Hepatocyte (in vitro differentiated cells): Measurements from ENCODE around the gene LRRFIP1. TPM values are rescaled to one million over a fixed set of nuclear protein-coding genes. Genes with fewer than 3 reads are reported as not detected.

ENCODE experiments used
- DNase-seq: peaks from one replicate; pipeline ENCODE4 v3.0.0-alpha.2; 2016; ENCODE audit warnings: low spot score
- H2AFZ ChIP-seq: fragments of 200-600 bp; sonication (generic); 2 replicates; pipeline ENCODE4 v1.6.0; 2016; ENCODE audit warnings: antibody characterized with exemption, mild to moderate bottlenecking
- H3K27ac ChIP-seq: fragments of 200-600 bp; sonication (generic); 2 replicates; pipeline ENCODE4 v1.5.1; 2016; ENCODE audit warnings: mild to moderate bottlenecking
- H3K27me3 ChIP-seq: fragments of 200-600 bp; sonication (generic); 2 replicates; pipeline ENCODE4 v1.6.1; 2016
- H3K36me3 ChIP-seq: fragments of 200-600 bp; sonication (generic); replicated peaks from 2 replicates; pipeline ENCODE4 v1.5.1; 2016; ENCODE audit warnings: low read depth; ENCODE audit not compliant: insufficient read depth
- H3K4me1 ChIP-seq: fragments of 200-600 bp; sonication (generic); 2 replicates; pipeline ENCODE4 v1.5.1; 2016; ENCODE audit warnings: mild to moderate bottlenecking, moderate library complexity; ENCODE audit not compliant: insufficient read depth
- H3K4me2 ChIP-seq: fragments of 200-600 bp; sonication (generic); 2 replicates; pipeline ENCODE4 v1.6.0; 2016
- H3K4me3 ChIP-seq: fragments of 200-600 bp; sonication (generic); 2 replicates; pipeline ENCODE4 v1.5.1; 2016; ENCODE audit warnings: mild to moderate bottlenecking
- H3K79me2 ChIP-seq: fragments of 200-600 bp; sonication (generic); 2 replicates; pipeline ENCODE4 v1.6.0; 2017; ENCODE audit warnings: mild to moderate bottlenecking
- H3K9me2 ChIP-seq: fragments of 200-600 bp; sonication (generic); replicated peaks from 2 replicates; pipeline ENCODE4 v1.6.0; 2017; ENCODE audit warnings: mild to moderate bottlenecking; ENCODE audit not compliant: insufficient read depth
- H3K9me3 ChIP-seq: fragments of 200-600 bp; sonication (generic); 2 replicates; pipeline ENCODE4 v1.5.1; 2016; ENCODE audit warnings: low read depth, mild to moderate bottlenecking
- H4K20me1 ChIP-seq: fragments of 200-600 bp; sonication (generic); 2 replicates; pipeline ENCODE4 v1.6.0; 2016; ENCODE audit warnings: mild to moderate bottlenecking; ENCODE audit not compliant: insufficient read depth, poor library complexity, severe bottlenecking
- EZH2 ChIP-seq: fragments of 200-600 bp; sonication (generic); IDR thresholded peaks from 2 replicates; pipeline ENCODE4 v1.6.1; 2016; ENCODE audit warnings: antibody characterized with exemption, mild to moderate bottlenecking, borderline replicate concordance
- EZH2phosphoT487 ChIP-seq: fragments of 200-600 bp; sonication (generic); IDR thresholded peaks from one replicate; pipeline ENCODE4 v1.6.1; 2018; ENCODE audit warnings: antibody characterized with exemption, mild to moderate bottlenecking, low read depth, moderate library complexity; ENCODE audit not compliant: unreplicated experiment, severe bottlenecking
- WGBS: methylation state at CpG from one replicate; pipeline ENCODE4 v1.1.6; 2016; ENCODE audit warnings: low lambda C conversion rate; ENCODE audit errors: missing lambda C conversion rate; 5-methylcytosine and 5-hydroxymethylcytosine counted together
- polyA plus RNA-seq: library from polyadenylated mRNA; unstranded; fragments of >200 nt; fragmentation: Nextera tagmentation; extraction: Ambion mirVana; gene quantifications from 2 replicates; pipeline ENCODE4 v1.2.1, GENCODE V29; 2016
- total RNA-seq: library from RNA; depleted of rRNA; stranded (reverse); fragments of >200 nt; gene quantifications from 2 replicates; pipeline ENCODE4 v1.2.3, GENCODE V29; 2014
- TF ChIP-seq, protein P1 (sequence below): fragments of 200-600 bp; sonication (generic); IDR thresholded peaks from 2 replicates; pipeline ENCODE4 v1.5.1; 2016; ENCODE audit warnings: antibody characterized with exemption, mild to moderate bottlenecking; ENCODE audit not compliant: poor library complexity

Gene LRRFIP1
- total and polyA plus RNA-seq, 2 experiments from 2014 or later: 42.7 to 64.1 TPM

DNA sequence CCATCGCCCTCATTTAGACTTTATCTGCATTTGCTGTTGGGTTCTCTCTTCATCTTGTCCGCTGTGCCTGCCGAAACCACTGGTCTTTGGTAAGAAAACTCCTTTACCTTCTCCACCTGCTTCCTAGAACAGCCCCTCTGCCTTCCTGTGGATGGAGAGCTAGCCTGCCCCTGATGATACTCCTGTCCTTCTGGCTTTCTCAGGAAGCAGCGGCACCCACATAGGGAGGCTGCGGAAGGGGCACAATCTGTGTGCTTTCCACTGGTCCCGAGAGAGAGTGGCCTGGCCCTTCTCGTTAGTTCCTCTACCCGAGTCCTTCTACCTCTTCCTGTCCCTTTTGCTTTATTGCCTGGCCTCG lies 90.9 kb downstream of the LRRFIP1 start:
- H3K36me3 ChIP-seq: no peaks in the 10 kb centered on the region
- WGBS: 92% methylated on average over 9 of the region's 9 CpGs
- no peak overlapping the region for H3K27ac ChIP-seq
- no peaks in the 10 kb centered on the region for H3K9me3 ChIP-seq
- peaks cover 16% of the 10 kb centered on the region for H3K4me1 ChIP-seq
- no peak overlapping the region for H2AFZ ChIP-seq
- no peaks in the 10 kb centered on the region for H3K27me3 ChIP-seq
- TF ChIP-seq EZH2 (no peak), EZH2phosphoT487 (no peak)
- TF ChIP-seq, protein P1, sequence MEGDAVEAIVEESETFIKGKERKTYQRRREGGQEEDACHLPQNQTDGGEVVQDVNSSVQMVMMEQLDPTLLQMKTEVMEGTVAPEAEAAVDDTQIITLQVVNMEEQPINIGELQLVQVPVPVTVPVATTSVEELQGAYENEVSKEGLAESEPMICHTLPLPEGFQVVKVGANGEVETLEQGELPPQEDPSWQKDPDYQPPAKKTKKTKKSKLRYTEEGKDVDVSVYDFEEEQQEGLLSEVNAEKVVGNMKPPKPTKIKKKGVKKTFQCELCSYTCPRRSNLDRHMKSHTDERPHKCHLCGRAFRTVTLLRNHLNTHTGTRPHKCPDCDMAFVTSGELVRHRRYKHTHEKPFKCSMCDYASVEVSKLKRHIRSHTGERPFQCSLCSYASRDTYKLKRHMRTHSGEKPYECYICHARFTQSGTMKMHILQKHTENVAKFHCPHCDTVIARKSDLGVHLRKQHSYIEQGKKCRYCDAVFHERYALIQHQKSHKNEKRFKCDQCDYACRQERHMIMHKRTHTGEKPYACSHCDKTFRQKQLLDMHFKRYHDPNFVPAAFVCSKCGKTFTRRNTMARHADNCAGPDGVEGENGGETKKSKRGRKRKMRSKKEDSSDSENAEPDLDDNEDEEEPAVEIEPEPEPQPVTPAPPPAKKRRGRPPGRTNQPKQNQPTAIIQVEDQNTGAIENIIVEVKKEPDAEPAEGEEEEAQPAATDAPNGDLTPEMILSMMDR: no peak
- H3K4me3 ChIP-seq: no peak overlapping the region
- no peak for DNase-seq
- H3K4me2 ChIP-seq: no peak overlapping the region
- peaks cover 59% of the 10 kb centered on the region for H3K79me2 ChIP-seq
- no peaks in the 10 kb centered on the region for H3K9me2 ChIP-seq
- H4K20me1 ChIP-seq: no peaks in the 10 kb centered on the region

DNA sequence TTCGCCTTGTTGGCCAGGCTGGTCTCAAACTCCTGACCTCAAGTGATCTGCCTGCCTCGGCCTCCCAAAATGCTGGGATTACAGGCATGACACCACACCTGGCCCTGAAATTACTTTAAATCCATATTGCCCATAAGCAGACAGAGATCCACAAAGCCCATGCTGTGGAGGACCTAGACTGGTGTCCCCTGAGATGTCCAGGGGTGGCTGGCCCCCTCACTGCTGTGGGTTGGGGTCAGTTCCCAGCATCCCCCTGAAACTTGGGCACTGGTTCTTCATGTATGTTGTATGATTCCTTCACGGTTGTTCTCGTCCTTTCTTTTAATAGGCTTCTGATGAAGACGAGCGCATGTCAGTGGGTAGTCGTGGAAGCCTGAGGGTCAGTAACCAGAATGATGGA lies 93.1 kb downstream of the LRRFIP1 start:
- Histone ChIP-seq H3K4me2 (no peak overlapping the region), H3K9me2 (no peaks in the 10 kb centered on the region), H3K27ac (no peak overlapping the region), H2AFZ (no peak overlapping the region), H3K4me1 (peaks cover 25% of the 10 kb centered on the region), H3K36me3 (no peaks in the 10 kb centered on the region), H4K20me1 (no peaks in the 10 kb centered on the region), H3K4me3 (no peak overlapping the region), H3K9me3 (no peaks in the 10 kb centered on the region), H3K27me3 (no peaks in the 10 kb centered on the region), H3K79me2 (peaks cover 65% of the 10 kb centered on the region)
- 100% methylated on average over 7 of the region's 7 CpGs for WGBS
- DNase-seq: no peak
- TF ChIP-seq EZH2 (no peak), EZH2phosphoT487 (no peak)
- TF ChIP-seq, protein P1: no peak

DNA sequence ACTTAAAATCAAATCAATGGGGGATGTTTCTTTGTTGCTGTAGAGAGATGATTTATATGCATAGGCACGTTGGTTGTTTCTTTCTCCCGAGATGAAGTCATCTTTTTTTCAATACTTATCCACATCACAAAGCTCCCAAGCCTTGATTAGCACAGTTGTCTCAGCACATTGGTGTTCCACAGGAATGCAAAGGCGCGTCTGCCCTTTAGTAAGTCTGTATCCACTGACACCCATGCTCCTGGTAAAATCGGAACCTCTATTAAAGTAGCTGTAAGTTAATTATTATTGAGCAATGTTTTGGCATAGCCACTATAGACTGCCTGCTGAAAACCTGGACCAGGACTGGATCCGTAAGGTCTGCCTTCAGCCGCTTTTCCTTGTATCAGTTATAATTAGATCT lies 93.6 kb downstream of the LRRFIP1 start:
- Histone ChIP-seq H4K20me1 (no peaks in the 10 kb centered on the region), H3K4me1 (peaks cover 29% of the 10 kb centered on the region), H2AFZ (no peak overlapping the region), H3K4me3 (no peak overlapping the region), H3K27me3 (no peaks in the 10 kb centered on the region), H3K9me2 (no peaks in the 10 kb centered on the region), H3K4me2 (no peak overlapping the region), H3K79me2 (peaks cover 65% of the 10 kb centered on the region), H3K36me3 (no peaks in the 10 kb centered on the region), H3K9me3 (no peaks in the 10 kb centered on the region), H3K27ac (no peak overlapping the region)
- 79% methylated on average over 7 of the region's 7 CpGs for WGBS
- no peak for DNase-seq
- TF ChIP-seq EZH2 (no peak), EZH2phosphoT487 (no peak)
- TF ChIP-seq, protein P1: no peak

DNA sequence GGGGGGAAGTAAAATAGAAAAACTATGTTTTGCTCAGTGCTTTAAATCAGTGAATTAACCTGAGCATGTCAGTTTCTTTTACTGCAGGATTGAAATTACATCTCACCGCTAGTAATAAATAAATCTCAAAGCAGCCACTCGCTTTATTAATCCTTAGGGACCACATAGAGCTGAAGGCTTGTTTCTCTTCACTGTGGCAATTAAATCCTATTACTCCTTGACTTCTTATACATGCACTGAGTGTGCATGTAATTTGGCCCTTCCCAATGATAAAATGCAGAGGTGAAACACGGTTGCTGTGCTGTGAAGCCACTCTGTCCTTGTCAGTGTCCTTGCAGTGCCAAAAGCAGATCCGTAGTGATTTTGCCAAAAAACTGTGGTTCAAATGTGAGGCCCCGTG lies 94.1 kb downstream of the LRRFIP1 start:
- Histone ChIP-seq H3K9me2 (no peaks in the 10 kb centered on the region), H3K36me3 (no peaks in the 10 kb centered on the region), H3K4me3 (no peak overlapping the region), H3K27me3 (no peaks in the 10 kb centered on the region), H3K9me3 (no peaks in the 10 kb centered on the region), H3K79me2 (peaks cover 65% of the 10 kb centered on the region), H3K4me2 (no peak overlapping the region), H3K27ac (no peak overlapping the region), H4K20me1 (no peaks in the 10 kb centered on the region), H2AFZ (no peak overlapping the region), H3K4me1 (peaks cover 34% of the 10 kb centered on the region)
- TF ChIP-seq EZH2phosphoT487 (no peak), EZH2 (no peak)
- TF ChIP-seq, protein P1: no peak
- no peak for DNase-seq
- WGBS: 70% methylated on average over 5 of the region's 5 CpGs
